Medulla oblongata (tissue), 1 donor: ENCODE results near the gene IL1RAPL2.

Experiments
- DNase-seq: peaks from one replicate; pipeline ENCODE4 v3.0.0-alpha.2; 2015; ENCODE audit errors: extremely low spot score

The IL1RAPL2 gene

DNA sequence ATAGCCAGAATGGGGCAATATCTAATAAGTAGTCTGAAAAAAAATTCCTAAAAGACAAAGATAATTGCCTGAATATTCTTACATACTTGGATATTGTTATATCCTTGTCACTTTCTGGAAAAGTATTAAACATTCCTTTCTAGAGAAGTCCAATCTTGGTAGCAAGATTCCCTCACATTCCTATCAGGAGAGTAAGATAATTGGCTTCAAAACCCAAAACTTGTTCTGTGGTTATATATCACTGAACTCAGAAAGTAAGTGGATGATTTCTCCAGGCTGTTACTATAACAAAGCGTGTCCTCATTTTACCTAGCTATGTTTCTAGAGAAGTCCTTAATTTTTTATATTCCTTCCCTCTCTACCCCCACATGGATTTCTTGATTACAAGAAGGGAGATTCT lies 700.5 kb downstream of the IL1RAPL2 start:
- no peak for DNase-seq

DNA sequence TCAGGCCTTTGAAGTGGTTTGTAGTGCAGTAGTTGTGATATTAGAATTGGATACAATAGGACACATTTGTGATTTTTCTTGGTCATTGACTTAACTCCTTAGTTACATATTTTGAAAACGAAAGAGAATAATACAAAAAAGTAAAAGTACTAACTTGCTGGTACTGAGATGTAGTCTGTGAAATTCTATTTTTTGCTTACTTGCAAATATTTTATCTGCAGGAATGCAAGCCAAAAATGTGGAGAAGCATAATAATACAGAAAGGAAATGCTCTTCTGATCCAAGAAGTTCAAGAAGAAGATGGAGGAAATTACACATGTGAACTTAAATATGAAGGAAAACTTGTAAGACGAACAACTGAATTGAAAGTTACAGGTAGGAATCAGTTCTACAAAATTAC lies 701.2 kb downstream of the IL1RAPL2 start:
- no peak for DNase-seq

DNA sequence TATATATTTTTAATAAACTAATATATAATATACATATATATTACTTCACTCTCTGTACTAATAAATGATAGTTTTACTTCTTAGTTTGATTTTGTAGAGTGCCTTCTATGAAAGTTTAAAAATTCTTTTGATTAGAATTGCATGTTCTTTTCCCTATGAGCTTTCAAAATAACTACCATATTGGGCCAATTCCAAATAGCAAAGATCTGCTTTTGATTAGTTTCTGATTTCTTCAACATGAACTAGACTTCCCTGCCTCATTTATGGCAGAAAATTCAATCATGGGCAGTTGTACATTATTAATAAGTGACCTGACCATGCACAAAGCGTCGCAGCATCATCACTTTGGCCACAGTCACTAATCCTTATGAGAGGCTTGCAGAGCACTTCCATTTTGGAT lies 703.4 kb downstream of the IL1RAPL2 start:
- no peak for DNase-seq

DNA sequence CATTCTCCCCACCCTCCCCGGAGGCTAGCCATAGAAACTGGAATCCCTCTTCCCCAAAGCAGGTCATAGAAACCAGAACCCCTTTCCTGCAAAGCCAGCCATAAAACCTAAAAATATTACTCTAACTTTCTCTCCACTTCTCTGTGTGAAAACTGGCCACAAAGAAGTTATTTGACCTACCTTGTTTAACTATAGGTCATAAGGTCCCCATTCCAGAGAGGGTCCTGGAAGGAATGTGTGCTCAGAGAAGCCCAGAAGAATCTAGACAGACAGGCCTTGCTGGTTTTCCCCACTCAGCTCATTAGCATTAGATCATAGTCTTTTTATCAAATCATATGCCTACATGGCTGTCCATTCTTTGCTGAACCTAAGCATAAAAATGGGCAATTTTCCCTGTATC lies 707.3 kb downstream of the IL1RAPL2 start:
- DNase-seq, result no peak

DNA sequence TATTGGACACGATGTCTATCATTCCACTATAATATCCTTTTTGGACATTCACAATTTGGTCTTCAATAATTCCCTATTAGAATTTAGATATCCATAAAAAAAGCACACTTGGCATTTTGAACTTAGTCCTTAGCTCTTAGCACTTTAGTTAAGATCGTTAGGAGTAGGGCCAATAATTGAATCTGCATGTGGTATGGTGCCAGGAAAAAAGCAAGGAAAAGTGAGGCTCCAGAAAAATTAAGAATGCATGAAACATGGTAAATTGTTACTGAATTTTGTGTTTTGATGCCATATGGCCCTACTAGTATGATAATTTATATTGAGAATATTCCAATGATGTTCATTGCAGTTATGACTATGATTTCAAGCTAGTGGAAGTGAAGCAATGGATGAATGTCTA lies 708.1 kb downstream of the IL1RAPL2 start:
- no peak for DNase-seq

DNA sequence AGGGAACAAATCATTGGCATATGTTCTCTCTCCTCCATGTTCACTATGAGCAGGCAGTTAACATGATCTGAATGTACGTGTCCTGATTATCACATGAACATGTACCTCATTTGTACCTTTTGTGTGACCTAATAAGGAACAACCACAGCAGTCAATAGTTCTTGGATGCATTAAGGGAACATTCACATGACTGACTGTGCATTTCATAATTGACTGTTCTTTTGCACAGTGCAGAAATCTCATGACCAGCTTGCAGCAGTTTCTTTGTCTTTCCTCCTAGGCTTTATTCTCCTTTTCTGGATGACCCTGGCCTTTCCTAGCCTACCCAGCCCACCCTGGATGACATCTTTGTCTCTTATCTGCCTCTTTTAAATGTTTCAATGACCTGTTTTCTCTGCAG lies 711.1 kb downstream of the IL1RAPL2 start:
- DNase-seq, result no peak

DNA sequence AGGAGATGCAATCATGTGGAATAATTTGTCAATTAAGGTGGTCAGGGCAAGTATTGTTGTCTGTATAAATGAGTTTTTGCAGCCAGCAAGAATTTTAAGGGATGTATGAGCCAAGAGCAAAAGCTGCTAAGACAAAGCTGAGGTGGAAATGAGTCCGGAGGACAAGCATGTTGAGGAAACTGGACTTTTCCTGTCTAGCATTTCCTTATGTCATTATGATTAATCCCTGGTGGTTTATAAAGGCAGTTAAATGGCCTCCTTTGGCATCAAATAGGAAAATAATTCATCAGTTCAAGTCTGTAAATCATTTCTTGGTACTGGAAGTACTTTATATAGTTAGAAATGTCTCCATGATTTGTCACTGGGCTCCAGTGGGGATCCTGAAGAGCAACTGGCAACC lies 716.1 kb downstream of the IL1RAPL2 start:
- DNase-seq, result no peak

DNA sequence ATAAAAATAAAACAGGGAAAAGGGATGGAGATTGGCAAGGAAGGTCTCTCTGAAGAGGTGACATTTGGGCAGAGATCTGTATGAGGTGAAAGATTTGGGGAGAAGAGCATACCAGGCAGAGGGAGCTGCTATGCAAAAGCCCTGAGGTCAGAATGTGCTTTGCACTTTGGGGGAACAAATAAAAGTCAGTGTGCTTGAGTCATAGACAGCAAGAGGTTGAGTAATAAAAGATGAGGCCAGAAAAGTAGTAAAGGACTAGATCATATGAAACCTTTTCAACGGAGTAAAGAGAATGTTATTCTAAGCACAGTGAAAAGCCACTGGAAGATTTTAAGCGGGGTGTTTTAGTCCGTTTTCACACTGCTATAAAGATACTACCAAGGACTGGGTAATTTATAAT lies 731.0 kb downstream of the IL1RAPL2 start:
- DNase-seq, result no peak

DNA sequence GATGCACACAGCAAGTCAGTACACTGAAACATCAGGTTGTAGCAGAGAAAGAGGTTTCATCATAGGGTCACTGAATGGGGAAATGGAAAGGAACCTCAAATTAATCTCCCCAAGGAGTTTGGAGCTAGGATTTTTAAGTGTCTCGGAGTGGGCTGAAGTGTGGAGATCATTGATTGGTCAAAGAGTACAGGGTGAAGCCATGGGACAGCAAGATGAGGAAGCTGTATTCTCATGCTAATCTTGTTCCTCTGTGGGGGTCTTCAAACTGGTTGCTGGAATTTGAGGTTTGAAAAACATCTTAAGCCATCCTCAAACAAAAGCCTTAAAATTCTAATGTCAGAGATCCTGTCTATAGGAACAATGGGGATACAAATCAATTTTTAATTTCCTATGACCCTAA lies 733.3 kb downstream of the IL1RAPL2 start:
- no peak for DNase-seq

DNA sequence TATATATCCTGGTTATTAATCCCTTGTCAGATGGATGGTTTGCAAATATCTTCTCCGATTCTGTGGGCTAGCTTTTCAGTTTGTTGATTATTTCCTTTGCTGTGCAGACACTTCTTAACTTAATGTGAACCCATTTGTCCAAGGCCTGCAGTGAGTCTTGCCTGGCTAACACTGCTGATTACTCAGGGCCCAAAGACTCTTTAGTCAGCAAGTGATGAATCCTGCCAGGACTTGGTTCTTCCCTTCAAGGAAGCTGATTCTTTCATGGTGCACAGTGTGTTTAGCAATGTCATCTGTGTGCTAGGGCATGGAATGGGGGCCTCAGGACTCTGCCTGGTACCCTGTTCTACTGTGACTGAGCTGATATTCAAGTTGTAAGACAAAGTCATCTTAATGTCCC lies 736.2 kb downstream of the IL1RAPL2 start:
- DNase-seq, result no peak

DNA sequence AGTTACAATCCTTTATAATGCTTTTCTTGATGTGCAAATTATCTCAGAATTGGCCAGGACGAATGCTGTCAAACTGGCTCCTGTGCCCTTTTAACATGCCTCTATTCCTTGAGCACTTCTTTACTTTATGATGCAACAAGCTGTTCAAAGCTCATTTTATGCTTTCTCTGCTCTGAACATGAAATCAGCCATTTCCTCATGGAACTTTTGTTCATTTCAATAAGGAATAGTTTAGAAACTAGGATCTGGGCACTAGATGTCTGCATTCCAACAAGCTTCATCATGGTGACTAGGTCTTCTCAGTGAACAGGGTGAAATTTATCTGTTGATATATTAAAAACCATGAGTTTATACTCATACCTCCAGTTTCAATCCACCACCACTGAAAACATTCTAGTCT lies 741.8 kb downstream of the IL1RAPL2 start:
- DNase-seq, result no peak

DNA sequence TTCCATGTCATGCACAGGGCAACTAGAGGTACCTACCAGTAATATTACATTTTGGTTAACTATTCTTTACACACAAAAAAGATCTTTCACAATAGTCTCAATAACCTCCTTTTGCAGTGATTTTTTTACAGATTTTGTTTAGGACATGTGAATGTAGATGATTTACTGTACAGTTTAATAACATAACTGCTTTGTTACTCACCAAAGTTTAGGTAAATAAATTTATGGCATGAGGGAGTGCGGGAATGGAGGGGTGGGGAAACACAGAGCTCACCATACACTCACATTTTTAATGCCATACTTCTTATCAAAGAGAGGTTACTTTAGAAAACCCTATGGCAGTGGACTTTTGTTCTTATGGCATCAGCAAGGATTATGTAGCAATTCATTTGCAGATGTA lies 747.6 kb downstream of the IL1RAPL2 start:
- DNase-seq, result no peak

DNA sequence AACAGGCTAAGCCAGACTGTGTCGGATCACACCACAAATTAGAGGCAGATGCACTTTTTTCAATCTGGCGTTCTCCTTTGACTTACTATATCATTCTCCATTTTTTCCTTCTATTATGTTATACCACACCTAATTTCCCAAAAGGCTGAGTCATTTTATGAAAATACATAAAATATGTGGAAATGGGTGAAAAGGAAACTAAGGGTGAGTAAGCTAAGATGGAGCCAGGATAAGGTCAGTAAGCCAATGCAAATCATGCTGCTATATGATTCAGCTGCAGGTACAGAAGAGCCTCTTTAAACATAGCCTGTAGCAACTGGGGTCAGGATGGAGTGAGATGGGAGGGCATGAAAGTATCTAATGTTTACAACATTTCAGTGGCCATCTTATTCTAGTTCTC lies 748.5 kb downstream of the IL1RAPL2 start:
- DNase-seq, result no peak

DNA sequence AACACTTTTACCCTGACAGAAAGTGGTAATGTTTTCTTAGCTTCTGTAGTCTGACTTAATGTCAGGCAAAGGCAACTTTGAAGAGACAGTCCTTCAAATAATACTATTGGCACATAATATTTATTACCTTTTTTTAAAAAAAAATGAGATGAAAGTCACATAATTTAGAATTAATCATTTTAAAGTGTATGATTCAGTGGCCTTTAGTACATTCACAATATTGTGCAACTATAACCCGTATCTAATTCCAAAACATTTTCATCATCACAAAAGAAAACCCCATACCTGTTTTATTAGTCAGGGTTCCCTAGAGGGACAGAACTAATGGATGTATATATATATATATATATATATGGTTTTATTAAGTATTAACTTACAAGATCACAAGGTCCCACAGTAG lies 749.2 kb downstream of the IL1RAPL2 start:
- DNase-seq, result no peak

DNA sequence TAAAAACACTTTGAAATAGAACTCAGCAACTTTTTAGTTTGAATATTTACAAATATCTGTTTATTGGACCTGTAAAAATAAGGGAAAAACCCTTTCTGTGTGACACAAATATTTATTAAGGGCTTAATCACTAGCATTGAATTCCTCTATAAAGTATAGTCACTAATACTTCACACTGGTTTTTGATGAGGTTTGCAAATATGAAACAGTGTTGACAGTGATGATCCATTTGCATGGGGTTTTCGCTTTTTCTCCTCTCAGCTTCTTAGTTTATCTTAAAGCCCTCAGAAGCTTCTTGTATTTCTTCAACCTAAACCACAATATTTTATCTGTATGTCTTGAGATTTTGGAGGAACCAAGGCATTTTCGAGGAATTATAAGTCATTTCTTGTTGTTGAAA lies 751.1 kb downstream of the IL1RAPL2 start:
- DNase-seq, result no peak

DNA sequence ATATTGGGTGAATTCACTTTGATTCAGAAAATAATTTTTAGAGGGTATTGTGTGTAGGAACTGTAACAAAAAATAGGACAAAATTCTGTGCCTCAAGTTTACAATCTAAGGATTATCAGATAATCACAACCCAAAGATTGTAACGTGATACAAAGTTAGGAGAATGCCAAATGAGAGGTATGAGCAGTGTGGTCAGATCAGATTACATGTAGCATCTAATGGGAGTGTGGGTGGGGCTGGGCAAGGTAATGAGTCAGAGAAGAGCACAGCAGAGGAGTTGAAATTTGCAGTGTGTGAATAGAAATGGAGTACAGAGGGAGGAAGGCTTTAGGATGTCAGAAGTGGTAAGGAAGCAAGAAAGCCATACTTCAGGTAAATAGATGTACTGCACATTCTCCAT lies 757.9 kb downstream of the IL1RAPL2 start:
- no peak for DNase-seq

DNA sequence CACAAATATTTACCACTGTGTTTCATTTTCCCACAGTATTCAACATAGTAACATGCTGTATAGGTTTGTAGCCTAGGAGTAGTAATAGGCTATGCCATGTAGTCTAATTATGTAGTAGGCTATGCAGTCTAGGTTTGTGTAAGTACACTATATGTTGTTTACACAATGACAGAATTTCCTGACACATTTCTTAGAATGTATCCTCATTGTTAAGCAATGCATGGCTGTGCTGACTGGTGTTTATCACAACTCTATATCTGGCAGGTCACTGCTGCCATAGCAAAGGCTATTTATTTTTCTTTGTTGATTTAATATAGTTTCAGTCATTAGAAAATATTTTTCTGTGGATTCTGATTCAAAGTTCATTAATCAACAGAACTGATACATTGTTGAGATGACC lies 762.8 kb downstream of the IL1RAPL2 start:
- DNase-seq, result no peak

DNA sequence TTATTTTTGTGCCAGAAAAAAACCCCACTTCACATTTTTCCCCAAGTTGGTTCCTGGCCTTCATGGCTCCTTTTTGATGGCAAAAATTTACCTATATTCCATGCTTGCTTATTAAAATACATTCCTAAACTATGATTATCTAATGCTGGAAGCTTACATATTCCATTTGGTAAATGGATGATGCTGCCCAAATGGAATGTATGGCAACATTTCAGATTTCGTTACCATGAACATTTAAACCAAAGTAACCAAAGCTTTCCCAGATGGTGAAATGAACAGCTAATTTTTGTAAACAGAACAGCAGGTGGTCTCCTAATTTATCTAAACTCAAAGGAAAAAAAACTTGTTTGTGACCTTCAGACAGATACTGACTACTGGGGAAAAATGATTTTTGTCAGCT lies 765.2 kb downstream of the IL1RAPL2 start:
- DNase-seq, result no peak

DNA sequence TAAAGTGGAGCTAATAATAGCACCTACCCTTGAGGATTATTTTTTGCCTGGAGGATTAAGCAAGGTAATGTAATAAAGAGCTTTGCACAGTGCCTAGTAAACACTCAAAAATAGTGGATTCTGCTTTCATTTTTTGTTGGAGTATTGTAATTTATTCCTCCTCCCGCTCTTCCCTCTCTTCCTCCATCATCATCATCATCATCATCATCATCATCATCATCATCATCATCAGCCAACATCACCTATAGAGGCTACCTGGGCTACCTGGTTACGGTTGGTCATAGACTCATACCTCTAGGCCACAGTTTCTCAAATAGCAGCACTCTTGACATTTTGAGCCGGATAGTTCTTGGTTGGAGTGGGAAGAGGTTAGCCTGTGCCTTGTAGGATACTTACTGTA lies 781.4 kb downstream of the IL1RAPL2 start:
- DNase-seq, result no peak

DNA sequence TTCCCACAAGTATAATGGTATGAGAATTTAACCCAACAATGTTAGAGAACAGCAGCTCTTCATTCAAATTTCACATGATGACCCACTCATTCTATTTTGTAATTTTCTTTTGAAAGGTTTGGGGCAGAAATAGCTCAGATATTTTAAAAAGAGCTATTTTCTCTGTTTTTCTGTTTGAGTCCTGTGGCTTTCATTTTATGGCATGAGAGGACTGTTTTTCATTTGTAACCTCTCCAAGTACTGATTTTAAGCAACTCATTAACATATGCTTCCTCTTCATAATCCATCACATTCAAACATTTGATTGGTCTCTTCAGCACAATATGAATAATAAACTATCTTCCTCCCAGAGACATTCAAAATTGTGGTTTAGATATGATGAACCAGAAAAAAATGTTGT lies 783.5 kb downstream of the IL1RAPL2 start:
- DNase-seq, result no peak

DNA sequence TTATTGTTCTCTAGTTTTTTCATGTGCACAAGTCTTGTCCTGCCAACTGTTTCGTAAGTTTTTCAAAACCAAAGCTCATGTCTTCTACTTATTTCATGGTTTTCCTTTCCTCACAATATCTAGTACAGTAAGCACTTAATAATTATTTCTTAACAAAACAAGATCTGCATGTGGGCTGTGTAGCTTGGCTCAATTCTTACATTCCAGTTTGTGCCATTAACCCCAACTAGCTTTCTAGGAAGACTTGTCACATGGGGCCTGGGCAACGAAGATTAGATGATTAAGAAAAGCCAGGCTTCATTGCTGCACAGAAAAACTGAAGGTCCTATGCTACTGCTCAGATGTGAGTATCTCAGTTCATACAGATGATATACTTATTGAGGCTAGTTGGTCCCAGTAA lies 809.8 kb downstream of the IL1RAPL2 start:
- no peak for DNase-seq

DNA sequence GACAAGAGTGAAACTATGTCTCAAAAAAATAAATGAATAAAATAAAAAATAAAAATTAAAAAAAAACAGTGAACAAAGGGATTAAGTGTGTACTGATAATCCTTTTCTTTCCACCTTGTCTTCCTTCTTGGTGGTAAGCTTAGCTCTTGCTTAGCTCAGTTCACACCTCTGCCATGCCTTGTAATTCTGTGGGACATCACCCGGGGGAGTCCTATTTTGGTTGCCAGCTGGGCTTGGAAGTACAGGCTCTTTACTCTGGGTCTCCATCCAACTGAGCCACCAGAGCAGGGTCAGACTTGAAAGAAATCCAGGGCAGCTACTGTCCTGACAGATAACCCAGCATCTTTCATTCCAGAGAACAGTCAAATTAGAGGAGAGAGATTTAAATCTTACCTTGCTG lies 858.7 kb downstream of the IL1RAPL2 start:
- no peak for DNase-seq

DNA sequence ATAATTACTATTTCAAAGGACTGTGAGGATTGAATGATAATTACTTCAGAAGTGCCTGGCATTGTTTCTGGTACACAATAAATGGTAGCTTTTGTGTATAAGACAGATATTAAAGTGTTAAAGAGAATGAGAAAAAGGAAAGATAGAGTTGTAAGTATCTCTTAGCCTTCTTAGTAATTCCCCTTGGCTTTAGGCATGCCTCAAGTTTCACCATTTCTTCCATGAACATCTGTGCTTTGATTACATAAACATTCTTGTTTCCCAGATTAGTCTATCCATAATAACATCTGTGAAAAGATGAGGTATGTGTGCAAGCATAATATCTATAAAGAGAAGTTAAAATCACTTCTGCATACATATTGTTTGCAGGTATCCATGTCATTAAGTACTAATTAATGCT lies 885.4 kb downstream of the IL1RAPL2 start:
- no peak for DNase-seq

DNA sequence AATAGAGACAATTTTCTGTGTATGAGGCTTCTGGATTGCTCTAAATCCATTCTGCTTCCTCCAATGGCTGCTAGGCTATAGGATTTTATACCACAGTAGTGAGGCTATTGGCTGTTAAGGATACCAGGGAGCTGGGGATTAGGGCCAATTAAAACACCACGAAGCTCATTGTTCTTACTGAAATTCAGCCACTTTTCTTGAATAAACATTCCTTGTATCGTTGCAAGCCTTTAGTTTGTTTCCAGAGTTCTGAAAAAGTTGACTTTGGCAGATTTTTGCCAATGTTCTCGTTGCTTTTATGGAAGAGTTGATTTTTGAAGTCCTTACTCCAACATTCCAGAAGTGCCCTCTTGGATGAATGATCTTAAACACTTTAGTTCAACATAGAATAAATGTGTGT lies 892.8 kb downstream of the IL1RAPL2 start:
- DNase-seq, result no peak

DNA sequence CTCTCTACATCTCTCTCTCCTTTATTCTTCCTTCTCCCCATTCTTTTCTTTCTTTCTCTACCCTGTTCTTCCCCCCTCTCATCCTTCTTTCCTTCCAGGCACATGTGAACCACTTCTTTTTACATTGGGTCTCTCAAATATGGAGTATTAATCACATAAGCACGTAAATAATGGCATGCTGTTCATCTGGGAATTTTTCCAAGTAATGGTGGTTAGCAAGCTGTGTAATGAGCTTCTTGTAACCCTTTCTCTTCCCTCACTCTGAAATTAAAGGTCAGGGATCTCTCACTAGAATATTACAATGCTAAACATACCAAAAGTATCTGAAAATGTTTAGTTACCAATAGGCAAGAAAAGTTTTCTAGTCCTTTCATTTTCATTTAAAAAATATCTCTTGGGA lies 894.4 kb downstream of the IL1RAPL2 start:
- no peak for DNase-seq
